Measurements from ENCODE around the gene MPC2. TPM values are rescaled to one million over a fixed set of nuclear protein-coding genes. Genes with fewer than 3 reads are reported as not detected.

Gene MPC2
- total RNA-seq, 1 donor from 2014 or later, result 35.1 TPM

DNA sequence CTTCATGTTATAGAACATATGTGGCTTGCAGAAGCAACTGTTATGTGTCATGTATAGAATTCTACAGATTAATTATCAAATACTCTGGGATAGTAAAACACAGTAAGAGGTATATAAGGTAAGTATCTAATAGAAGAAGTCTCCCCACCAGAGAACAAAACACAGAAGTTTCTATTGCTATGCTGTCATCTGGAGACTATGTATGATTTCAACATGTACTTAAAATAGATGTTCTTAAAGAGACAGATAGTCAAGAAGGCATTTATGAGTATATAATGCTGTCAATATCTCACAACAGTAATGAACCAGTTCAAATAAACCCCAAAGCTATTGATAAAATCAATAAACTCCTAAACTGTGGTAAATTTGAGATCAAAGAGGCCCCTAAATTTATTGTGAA lies 14.8 kb downstream of the MPC2 start:
- Mint-ChIP-seq H3K9me3 (no peaks in the 10 kb centered on the region), H3K27me3 (ENCODE audit: low read depth) (no peaks in the 10 kb centered on the region), H3K4me1 (peaks cover 3% of the 10 kb centered on the region), H3K27ac (ENCODE audit: unreplicated experiment) (no peak overlapping the region), H3K4me3 (no peak overlapping the region), H3K36me3 (ENCODE audit: low read depth) (peaks cover under 1% of the 10 kb centered on the region)
- no peak for TF ChIP-seq CTCF (conservative IDR thresholded peaks at IDR 0.05)
- no peak for DNase-seq (ENCODE audit: low read depth, low spot score)

- Mint-ChIP-seq H3K27me3 (ENCODE audit: low read depth) (no peaks in the 10 kb centered on the region), H3K9me3 (no peaks in the 10 kb centered on the region), H3K4me3 (no peak overlapping the region), H3K36me3 (ENCODE audit: low read depth) (peaks cover 12% of the 10 kb centered on the region), H3K27ac (ENCODE audit: unreplicated experiment) (no peak overlapping the region), H3K4me1 (peaks cover 4% of the 10 kb centered on the region)
- no peak for TF ChIP-seq CTCF (conservative IDR thresholded peaks at IDR 0.05)
- DNase-seq (ENCODE audit: low read depth, low spot score), result no peak
Observed at GRCh38 chr1:167916766-167917511, 19.9 kb downstream of the MPC2 start.

DNA sequence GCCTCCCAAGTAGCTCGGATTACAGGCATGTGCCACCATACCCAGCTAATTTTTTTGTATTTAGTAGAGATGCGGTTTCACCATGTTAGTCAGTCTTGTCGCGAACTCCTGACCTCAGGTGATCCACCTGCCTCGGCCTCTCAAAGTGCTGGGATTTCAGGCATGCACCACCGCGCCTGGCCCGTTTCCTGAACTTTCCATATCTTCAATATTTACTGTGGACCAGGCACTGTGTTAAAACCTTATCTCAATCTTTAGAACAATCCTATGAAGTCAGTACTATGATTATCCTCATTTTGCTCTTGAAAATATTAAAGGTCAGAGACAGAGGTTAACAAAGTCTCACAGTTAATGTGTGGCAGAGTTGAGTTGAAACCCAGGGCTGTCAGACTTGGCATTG lies 21.3 kb downstream of the MPC2 start:
- Mint-ChIP-seq H3K4me3 (no peak overlapping the region), H3K9me3 (no peaks in the 10 kb centered on the region), H3K4me1 (peaks cover 6% of the 10 kb centered on the region), H3K36me3 (ENCODE audit: low read depth) (peaks cover 14% of the 10 kb centered on the region), H3K27me3 (ENCODE audit: low read depth) (no peaks in the 10 kb centered on the region), H3K27ac (ENCODE audit: unreplicated experiment) (no peak overlapping the region)
- DNase-seq (ENCODE audit: low read depth, low spot score), result no peak
- TF ChIP-seq CTCF (conservative IDR thresholded peaks at IDR 0.05), result no peak

DNA sequence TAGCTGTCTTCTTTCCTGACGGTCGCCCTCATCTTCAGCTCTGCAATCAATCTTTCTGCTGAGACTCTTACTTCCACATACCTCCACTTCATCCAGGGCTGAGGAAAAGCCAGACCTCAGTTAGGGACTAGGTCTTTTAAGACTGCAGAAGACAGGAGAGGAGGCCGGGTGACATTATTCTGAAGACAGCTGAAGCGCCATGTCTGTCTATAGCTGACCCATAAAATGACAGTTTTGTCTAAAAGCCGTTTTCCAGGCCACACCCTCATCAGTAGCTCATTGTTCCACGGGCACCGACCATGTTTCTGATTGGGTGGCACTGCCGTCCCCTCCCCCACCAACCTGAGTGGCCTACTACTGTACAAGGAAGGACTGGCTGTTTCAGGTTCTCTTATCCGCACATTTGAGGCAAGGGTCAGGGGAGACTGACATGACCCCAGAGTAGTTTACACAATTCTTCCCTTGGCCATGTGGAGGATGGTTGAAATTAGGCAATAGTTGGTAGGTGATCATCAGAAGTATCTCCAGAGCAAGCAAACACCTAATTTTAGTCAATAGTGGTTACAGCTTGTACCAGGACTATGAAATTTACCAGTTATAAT lies 22.9 kb downstream of the MPC2 start, which contains the start of gene ADCY10:
Gene ADCY10 (minus strand): TSS at position 240 of the 602 bp plus-strand sequence. CDS start 8,994 bp downstream, outside the sequence.
- no peak within 1 kb of the TSS for H3K4me3 Mint-ChIP-seq
- no peak for TF ChIP-seq CTCF (conservative IDR thresholded peaks at IDR 0.05)
- H3K4me1 Mint-ChIP-seq, result peaks cover 6% of the 10 kb centered on the region
- peaks cover 5% of the 10 kb centered on the region for H3K9me3 Mint-ChIP-seq
- H3K27ac Mint-ChIP-seq (ENCODE audit: unreplicated experiment), result no peak within 1 kb of the TSS
- H3K36me3 Mint-ChIP-seq (ENCODE audit: low read depth), result peaks cover 19% of the 10 kb centered on the region
- no peaks in the 10 kb centered on the region for H3K27me3 Mint-ChIP-seq (ENCODE audit: low read depth)
- DNase-seq (ENCODE audit: low read depth, low spot score), result no peak

DNA sequence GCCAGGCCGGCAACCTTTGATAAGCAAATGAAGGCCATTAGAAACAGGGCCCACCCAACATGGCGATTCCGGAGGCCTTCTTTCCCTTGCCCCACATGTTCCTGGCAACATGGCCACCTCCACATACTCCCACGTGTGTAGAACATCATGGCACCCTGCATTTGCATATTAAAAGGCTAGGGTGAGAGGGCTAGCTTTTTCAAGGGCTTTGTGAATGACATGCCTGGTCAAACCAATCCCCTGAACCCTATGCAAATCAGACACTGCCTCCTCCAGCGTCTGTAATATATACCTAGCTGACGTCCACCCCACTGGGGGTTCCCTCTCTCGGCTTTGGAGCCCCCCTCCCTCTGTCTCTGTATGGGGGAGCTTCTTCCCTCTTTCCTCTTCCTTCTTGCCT lies 24.6 kb downstream of the MPC2 start:
- peaks cover 6% of the 10 kb centered on the region for H3K4me1 Mint-ChIP-seq
- no peak for DNase-seq (ENCODE audit: low read depth, low spot score)
- H3K36me3 Mint-ChIP-seq (ENCODE audit: low read depth), result peaks cover 22% of the 10 kb centered on the region
- TF ChIP-seq CTCF (conservative IDR thresholded peaks at IDR 0.05), result no peak
- peaks cover 8% of the 10 kb centered on the region for H3K9me3 Mint-ChIP-seq
- no peak overlapping the region for H3K27ac Mint-ChIP-seq (ENCODE audit: unreplicated experiment)
- H3K4me3 Mint-ChIP-seq, result no peak overlapping the region
- H3K27me3 Mint-ChIP-seq (ENCODE audit: low read depth), result no peaks in the 10 kb centered on the region
